Forelimb muscle (tissue), 1 donor: ENCODE results near the gene PMAIP1. TPM values are rescaled to one million over a fixed set of nuclear protein-coding genes. Genes with fewer than 3 reads are reported as not detected.
"Not testable (repeated sequence)": the region's sequence is repeated elsewhere in the genome, so short reads cannot be mapped to it uniquely, and the experiment has no call there.

Experiments
- DNase-seq: peaks from one replicate; pipeline ENCODE4 v3.0.0-alpha.2; 2013; ENCODE audit warnings: low read depth
- polyA plus RNA-seq: library from polyadenylated mRNA; unstranded; fragments of 120-200 nt; gene quantifications from one replicate; pipeline ENCODE4 v1.2.1, GENCODE V29; 2013; ENCODE audit not compliant: insufficient read length

The PMAIP1 gene
- polyA plus RNA-seq, 1 donor, result 53.9 TPM

GRCh38 chr18:59884351-59884750 is 15.4 kb upstream of the PMAIP1 start:
- DNase-seq, result no peak

DNA sequence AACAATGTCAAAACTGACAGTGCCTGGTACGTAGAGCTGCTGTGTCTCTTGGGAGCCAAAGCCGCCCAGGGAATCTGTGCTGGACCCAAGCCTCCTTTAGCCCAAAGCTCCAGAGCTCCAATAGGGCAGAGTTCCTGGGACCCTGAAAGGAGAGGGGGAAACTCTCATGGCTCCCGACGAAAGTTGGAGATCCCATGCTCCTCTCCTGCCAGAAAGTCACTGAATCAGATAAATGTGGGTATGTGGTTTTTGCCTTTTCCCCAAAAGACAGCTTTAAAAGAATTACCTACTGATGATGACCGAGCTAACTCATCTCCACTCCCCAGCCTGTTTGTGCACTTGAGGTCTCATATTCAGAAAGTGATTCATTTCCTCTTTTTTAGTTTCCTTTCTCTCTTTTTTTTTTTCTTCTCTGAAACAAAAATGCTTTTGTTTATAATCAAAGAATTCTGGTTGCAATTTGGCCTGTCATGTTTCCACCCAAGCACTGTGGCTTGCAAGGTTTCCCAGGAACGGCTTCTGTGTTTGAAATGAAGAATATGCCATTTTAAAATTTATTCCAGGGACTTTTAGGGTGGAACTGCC is 14.1 kb upstream of the PMAIP1 start:
- no peak for DNase-seq

GRCh38 chr18:59886399-59886798 is 13.4 kb upstream of the PMAIP1 start:
- DNase-seq, result not testable (repeated sequence)

DNA sequence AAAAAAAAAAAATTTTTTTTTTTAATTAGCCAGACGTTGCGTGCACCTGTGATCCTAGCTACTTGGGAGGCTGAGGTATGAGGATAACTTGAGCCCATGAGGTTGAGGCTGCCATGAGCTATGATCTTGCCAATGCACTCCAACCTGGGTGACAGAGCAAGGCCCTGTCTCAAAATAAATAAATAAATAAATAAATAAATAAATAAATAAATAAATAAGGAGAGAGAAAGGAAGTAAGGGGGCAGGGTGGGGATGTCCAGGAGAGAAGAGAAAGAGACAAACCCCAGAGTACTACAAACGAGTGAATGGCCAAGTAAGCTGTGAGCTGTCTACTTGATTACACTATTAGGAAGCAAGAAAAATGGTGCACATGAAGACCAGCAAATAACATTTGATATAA is 7.7 kb upstream of the PMAIP1 start:
- no peak for DNase-seq

GRCh38 chr18:59893971-59894370 is 5.8 kb upstream of the PMAIP1 start:
- DNase-seq, result no peak

GRCh38 chr18:59897321-59897954 is 2.4 kb upstream of the PMAIP1 start:
- DNase-seq, result no peak

- no peak for DNase-seq
Observed at GRCh38 chr18:59898093-59898492, 1.7 kb upstream of the PMAIP1 start.

DNA sequence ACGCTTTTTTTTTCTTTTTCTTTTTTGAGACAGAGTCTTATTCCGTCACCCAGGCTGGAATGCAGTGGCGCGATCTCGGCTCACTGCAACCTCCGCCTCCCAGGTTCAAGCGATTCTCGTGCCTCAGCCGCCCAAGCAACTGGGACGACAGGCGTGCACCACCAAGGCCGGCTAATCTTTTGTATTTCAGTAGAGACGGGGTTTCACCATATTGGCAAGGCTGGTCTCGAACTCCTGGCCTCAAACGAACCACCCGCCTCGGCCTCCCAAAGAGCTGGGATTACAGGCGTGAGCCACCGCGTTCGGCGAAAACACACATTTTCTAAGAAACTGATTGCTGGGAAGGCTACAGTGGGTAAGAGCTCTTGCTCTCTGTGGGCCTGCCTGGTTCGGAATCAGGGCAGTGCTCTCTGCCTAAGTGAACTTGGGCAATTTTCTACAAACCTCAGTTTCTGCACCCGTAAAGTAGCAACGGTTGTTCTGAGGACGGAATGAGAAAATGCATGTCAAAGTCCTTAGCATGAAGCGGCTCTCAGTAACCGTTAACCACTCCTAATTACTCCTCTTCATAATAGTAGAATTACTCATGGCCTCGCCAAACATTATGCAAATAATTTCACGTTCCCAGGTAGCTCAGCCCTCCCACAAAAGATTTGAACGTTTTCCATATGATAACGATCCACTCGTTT is 1.0 kb upstream of the PMAIP1 start:
- DNase-seq, result no peak

DNA sequence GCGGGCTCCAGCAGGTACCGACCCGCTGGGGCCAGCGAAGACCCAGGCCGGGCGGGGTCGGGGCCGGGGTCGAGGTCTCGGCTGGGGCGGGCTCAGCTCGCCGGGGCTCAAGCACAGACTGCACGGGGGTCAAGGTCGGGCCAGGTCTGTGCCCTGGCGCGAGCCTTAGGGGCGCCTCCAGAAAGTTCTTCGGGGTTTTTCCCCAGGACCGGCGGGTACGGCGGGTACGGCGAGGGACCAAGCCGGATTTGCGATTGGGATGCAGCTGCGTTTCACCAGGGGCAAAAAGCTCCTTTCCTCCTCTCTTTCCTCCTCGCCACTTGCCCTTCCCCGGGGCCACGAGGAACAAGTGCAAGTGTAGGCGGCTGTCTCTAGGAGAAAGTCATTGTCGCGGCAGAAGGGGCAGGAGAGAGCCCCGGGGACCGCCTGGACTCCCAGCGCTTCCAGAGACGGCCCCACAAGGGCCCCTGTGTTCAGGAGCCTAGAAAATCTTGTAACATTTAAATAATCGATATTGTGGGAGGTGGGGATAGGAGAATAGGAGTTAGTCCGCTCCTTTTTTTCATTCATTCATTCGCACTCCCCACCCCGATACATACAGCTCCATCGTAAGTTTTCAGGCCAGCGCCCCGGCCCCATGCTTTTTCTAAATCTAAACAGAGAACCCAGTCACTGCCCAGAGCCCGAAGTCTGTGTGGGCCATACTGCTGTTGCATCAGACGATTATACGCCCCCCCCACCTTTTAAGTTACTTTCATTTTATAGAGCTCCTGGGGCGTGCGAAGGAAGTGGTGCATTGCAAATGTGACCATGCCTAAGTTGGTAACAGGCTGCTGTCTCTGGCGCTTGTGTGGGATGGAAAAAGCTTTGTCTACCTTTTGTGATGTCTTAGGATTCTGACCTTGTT is 679 bp downstream of the PMAIP1 start:
- DNase-seq, result no peak

- no peak for DNase-seq
Observed at GRCh38 chr18:59902131-59902992, 2.6 kb downstream of the PMAIP1 start.

DNA sequence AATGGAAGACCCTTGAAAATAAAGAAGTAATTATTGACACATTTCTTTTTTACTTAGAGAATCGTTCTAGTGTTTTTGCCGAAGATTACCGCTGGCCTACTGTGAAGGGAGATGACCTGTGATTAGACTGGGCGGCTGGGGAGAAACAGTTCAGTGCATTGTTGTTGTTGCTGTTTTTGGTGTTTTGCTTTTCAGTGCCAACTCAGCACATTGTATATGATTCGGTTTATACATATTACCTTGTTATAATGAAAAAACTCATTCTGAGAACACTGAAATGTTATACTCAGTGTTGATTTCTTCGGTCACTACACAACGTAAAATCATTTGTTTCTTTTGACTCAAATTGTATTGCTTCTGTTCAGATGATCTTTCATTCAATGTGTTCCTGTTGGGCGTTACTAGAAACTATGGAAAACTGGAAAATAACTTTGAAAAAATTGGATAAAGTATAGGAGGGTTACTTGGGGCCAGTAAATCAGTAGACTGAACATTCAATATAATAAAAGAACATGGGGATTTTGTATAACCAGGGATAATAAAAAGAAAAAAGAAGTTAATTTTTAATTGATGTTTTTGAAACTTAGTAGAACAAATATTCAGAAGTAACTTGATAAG is 3.3 kb downstream of the PMAIP1 start:
- DNase-seq, result no peak

GRCh38 chr18:59904011-59904601 is 4.3 kb downstream of the PMAIP1 start:
- DNase-seq, result no peak

DNA sequence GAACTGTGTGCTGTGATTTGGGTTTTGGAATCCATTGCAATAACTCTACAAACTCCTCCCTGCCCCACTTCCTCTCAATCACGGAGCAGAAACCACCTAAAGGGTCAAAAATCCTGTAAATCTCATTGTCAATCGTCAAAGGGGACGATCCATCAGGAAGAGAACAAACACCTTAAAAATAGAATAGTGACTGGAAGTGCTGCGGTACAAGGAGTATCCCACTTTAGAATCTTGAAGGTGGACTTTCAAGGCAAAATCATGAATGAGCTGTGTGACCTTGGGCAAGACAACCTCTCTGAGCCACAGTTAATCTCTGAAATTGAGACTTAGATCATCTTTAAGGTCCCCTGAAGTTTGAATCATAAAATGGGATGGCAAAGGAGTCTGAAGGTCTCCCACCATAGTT is 5.9 kb downstream of the PMAIP1 start:
- DNase-seq, result no peak

DNA sequence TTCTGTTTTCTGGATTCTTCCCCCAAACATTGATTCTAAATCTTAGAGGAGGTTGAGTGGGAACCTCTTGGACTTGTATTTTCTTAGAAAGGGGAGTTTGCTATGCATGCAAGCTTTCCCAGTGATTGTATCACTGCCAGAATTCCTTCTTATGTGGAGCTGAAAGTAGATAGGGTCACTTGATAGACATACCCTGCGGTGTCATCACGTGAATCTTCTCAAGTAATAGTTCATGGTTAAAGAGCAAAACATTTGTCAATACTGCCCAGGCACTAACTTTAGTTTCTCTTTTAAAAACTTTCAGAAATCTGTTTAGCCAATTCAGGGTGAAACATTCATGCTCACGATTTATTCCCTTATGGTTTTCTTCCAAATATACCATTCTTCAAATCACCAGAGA is 6.4 kb downstream of the PMAIP1 start:
- DNase-seq, result no peak

DNA sequence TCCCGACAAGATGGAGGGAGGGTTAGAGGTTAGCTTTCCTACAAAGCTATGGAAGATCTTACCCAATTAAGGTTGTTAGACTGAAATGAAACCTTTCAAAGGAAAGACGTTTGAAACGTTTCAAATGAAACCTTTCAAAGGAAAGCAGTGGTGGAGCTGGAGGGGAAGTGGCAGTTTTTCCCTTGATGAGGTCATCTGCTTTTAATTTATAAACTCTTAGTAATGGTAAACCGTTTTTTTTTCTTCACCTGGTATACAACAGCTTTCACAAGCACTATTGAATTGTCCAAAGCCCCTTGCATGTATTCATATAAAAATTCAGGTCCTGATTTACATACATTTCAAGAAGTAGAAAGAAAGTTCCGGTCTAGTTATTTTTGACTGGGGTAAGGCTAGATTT is 7.4 kb downstream of the PMAIP1 start:
- no peak for DNase-seq

DNA sequence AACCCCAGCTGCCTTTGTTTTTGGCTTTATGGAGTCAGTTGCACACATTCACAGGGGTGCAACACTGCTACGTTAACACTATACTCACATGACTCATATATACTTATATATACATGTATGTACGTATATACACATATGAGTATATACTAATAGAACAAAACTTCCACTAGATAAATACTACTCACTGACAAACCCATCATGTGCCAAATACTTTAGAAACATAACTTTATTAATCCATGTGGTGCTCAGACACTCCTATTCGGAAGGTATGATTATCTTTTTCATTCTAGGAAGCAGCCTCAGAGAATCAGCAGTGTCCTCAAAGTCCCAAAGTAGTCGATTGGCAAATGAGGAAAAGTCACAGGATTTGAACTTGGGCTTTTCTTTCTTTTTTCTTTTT is 7.9 kb downstream of the PMAIP1 start:
- no peak for DNase-seq

GRCh38 chr18:59908799-59909198 is 9.0 kb downstream of the PMAIP1 start:
- DNase-seq, result no peak

- no peak for DNase-seq
Observed at GRCh38 chr18:59909289-59910036, 9.7 kb downstream of the PMAIP1 start.

DNA sequence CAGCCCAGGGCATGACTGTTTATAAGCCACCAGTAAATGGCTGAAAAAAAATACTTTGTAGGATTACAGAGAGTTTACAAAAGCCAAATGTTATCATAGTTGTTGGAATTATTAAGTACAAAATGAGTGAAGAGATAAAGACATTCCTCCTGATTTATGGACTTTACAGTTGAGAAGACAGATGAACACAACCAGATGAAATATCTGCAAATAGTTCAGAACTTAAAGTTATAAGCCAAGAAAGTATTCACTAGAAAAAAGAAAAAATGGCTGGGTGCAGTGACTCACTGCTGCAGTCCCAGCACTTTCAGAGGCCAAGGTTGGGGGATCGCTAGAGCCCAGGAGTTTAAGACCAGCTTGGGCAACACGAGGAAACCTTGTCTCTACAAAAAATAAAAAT is 11.2 kb downstream of the PMAIP1 start:
- DNase-seq, result no peak

DNA sequence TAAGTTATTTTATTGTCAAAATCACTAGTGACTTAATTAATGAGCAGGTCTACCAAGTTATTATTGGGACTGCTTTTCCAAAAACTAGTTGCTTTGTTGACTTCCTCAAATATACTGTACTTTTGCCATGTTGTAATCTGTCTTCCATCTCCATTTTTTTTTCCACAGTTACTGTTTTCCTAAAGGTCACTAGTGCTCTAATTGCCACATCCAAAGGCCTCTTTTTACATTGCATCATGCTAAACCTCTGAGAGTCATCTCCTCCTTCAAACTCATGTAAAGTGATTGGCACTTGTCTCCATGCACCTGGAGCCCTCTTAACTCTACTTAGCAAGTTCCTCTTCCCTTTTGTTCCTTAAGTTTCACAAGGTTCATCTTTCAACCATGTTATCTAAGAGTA is 11.8 kb downstream of the PMAIP1 start:
- DNase-seq, result no peak
